OCI-LY3 (cell line): ENCODE data around the gene GZMM.

Experiments
- EZH2phosphoT487 ChIP-seq: fragments of 200-600 bp; shearing (Covaris generic); IDR thresholded peaks from 2 replicates; pipeline ENCODE4 v1.6.1; 2018; ENCODE audit warnings: antibody characterized with exemption, mixed run types, low read depth
- TF ChIP-seq, protein P1 (sequence below): fragments of 200-600, 300-600 bp; sonication (generic); IDR thresholded peaks from 2 replicates; pipeline ENCODE4 v1.5.1; 2014; ENCODE audit warnings: antibody characterized with exemption, low read length, low read depth

GRCh38 chr19:501646-502045, 42.2 kb upstream of the GZMM start:
- TF ChIP-seq, protein P1, sequence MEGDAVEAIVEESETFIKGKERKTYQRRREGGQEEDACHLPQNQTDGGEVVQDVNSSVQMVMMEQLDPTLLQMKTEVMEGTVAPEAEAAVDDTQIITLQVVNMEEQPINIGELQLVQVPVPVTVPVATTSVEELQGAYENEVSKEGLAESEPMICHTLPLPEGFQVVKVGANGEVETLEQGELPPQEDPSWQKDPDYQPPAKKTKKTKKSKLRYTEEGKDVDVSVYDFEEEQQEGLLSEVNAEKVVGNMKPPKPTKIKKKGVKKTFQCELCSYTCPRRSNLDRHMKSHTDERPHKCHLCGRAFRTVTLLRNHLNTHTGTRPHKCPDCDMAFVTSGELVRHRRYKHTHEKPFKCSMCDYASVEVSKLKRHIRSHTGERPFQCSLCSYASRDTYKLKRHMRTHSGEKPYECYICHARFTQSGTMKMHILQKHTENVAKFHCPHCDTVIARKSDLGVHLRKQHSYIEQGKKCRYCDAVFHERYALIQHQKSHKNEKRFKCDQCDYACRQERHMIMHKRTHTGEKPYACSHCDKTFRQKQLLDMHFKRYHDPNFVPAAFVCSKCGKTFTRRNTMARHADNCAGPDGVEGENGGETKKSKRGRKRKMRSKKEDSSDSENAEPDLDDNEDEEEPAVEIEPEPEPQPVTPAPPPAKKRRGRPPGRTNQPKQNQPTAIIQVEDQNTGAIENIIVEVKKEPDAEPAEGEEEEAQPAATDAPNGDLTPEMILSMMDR, result no peak
- no peak for TF ChIP-seq EZH2phosphoT487
